Activated CD8-positive, alpha-beta memory T cell treated with anti-CD3 and anti-CD28 coated beads for 24 hours (primary cell): ENCODE measurements around the gene TNFRSF14.

Experiments
- DNase-seq: peaks from one replicate; pipeline ENCODE4 v3.0.0-alpha.2; 2020

TNFRSF14 gene

DNA sequence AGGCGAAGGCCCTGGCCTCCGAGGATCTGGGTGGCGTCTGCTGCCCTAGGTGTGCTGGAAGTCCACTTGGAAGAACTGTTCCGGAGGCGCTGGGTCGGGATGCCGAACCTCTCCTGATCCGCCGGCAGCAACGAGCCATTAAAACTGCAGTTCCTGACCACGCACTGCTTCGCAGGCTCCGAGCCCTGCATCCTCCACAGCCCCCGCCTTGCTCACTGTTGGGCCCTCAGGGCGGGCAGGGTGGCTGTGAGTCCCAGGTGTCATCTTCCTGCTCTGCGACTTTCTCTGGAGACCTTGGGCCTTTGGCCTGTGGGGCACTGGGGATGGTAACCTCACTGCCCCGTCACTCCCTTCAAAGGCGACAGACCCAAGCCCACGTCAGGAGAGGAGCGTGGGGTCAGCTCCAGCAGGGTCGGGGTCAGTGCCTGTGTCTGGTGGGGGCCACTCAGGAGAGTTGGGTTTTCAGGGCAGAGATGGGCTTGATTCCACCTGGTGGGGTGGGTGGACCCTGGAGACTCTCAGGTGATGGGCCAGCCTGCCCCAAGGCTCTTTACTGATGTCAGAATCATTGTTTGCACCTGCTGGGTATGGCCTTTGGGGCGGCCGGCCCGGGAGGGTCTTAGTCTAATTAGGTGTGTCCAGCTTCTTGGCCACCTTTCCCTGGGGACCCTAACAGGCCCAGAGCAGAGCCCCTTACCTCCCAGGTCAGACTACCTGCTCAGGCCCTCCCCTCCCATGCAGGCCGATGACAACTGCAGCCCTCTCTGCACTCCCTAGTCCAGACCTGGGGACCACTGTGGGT lies 33.5 kb downstream of the TNFRSF14 start:
- no peak for DNase-seq

DNA sequence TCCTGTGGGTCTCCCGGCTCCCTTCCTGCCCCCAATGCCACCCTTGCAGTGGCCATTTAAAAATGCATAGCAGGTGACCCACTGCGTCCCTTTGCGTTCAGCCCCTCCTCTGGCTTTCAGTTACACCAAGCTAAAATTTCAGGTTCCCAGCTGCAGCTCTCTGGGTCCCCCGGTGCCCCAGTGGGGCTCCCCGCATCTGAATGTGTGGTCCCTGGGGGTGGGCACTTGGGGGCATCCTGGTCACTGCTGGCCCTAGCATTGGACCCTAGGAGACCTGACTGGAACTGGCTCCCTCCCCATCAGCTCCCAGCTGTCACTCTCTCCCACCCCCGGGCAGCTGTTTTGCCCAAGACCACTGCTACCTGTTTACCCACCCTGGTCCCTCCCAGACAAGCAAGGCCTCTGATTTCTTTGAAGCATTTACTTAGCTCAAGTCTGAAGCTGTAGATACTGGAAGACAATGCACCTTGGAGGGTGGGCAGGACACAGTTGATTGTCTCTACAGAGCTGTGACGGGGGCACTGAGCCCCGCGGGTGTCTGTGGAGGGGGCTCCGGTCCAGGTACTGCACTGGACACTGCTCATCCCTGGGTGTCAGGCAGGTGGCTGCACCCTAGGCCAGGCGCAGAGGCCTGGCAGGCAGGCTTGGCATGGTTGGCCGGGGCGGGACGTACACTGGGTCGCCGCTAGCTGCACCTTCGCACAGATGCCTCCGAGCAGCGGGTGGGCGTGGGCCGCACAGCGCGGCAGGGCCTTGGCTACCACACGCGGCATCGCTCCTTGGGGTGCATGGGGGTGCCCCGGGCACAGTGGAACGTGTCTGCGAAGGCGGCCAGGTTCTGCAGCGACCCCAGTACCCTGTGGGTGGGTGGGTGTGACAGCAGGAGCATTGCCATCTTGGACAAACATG lies 34.3 kb downstream of the TNFRSF14 start:
- no peak for DNase-seq

DNA sequence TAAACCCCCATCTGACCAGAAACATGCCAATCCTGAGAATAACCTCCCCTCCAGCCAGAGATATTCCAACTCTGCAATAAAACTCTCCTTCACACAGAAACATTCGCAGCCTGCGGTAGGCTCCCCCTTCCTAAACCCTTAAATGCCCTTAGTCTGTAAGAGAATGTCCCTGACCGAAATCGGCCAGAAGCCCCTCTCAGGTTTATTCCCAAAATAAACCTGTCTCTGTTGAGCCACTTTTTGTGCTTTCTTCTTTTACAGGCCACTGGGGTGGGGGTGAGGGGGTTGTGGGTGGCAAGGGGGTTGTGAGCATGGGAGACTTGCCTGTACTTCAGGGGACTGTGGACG lies 35.0 kb downstream of the TNFRSF14 start:
- no peak for DNase-seq

DNA sequence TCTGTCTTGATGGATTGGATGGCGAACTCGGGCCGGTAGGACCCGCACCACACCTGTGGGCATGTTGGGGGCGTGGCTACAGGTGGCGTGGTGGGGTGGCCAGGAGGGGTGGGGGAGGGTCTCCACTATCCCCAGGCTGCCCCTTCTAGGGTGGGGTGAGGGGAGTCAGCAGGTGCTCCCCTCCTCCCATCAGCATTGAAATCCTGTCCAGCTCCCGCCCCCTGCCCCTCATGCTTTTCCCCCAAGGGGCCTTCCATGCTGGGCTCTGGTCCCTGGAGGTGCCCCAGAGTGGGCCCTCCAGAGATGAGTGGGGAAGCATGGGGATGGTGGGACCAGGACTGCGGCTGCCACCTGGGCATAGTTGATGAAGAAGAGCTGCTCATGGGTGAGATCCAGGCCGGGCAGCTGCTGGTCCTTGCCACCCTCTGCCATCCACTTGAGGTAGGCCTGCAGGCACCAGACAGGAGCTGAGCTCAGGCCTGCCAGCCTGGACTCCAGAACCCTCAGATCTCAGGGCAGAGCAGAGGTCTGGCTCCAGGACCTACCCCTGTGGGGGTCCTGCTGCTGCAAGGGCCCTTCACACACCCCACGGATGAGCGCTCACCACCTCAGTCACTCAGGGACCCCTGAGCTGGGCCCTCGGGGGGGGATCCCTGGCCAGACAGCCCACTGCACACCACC lies 35.5 kb downstream of the TNFRSF14 start:
- no peak for DNase-seq

DNA sequence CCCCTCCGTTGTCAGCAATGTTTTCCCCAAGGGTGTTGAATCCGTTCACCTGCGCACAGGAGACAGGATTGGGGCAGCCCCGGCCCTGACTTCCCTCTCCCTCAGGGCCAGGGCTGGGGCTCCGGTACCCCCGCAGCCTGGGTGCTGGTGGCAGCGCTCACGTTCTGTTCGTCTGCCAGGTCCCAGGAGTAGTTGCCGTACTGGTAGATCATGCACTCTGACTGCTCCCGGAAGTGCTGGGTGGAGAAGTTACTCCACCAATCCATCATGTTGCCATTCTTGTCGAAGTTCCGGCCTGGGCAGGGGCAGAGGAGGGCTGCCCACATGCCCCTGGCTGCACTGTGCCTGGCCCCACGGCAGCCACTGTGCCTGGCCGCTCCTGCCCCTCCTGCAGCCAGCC lies 36.5 kb downstream of the TNFRSF14 start:
- DNase-seq = no peak

DNA sequence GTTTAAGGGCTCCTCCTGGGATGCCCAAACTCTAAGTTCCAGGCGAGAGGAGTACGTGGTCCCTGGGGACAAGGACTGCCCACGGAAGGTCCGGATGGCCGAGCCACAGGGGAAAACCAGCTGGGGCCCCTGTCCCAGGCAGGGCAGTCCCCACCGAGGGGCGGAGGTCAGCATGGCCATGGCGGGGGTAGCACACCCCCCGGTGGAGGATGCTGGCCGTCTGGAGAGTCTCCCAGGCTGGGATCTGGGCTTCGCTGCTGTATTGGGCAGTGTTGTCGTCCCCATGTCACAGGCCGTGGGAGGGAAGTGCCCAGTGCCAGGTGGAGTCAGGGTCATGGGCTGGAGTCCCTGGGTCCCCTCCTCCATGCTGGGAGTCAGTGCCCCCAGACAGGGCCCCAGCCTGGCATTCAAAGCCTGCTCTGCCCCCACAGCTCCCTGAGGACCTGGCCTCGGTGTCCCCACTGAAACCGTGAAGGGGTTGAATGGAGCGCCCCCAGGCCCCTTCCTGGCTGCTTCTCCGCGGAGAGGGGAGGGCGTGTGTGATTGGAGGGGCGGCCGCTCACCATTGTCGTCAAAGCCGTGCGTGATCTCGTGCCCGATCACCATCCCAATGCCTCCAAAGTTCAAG lies 37.2 kb downstream of the TNFRSF14 start:
- no peak for DNase-seq

DNA sequence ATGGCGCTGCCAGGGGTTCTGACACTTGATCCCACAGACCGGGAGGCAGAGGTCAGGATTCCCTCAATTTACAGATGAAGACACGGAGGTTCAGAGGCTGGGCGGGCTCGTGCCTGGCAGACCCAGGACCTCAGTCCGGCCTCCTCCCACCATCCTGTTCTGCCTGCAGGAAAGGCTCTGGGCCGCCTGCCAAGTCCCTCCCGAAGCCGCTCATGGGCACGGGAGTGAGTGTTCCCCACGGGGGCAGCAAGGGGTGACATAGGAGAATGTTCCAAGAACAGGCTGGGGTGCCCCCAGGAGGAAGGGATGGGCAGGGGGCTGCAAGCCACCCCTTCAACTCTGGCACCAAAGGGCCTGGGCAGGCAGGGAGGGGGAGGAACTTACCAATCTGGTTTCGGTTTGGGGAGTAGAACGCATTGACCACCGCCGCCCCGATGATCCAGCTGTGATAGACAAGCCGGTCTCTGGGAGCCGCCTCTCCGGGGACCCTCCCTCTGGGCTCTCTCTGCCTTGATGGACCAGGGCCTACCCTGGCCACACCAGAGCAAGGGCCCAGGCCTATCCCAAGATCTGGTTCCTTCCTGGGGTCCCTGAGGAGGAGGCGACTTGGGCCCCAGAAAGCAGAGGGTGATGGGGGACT lies 38.0 kb downstream of the TNFRSF14 start:
- DNase-seq = no peak

DNA sequence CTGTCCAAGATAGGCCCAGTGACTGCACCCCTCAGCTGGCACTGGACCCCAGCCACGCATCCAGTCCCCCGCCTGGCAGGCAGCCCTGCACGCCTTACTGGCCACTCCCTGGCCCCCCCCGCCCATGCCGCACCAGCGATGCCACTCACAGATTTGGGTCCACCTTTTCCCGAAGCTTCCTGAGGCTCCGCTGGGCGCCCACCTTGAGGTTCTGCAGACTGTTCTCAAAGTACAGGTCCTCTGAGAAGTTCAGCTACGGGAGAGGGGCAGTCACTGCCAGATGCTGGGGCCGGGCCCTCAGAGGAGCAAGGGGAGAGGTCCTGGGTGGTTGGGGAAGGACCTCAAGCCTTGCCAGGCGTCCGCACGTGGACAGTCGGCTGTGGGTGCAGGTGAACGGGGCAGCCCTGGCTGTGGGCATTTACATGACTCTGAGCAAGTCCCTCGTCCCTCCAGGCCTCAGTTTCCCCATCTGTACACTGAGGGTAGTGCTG lies 38.5 kb downstream of the TNFRSF14 start:
- no peak for DNase-seq

DNA sequence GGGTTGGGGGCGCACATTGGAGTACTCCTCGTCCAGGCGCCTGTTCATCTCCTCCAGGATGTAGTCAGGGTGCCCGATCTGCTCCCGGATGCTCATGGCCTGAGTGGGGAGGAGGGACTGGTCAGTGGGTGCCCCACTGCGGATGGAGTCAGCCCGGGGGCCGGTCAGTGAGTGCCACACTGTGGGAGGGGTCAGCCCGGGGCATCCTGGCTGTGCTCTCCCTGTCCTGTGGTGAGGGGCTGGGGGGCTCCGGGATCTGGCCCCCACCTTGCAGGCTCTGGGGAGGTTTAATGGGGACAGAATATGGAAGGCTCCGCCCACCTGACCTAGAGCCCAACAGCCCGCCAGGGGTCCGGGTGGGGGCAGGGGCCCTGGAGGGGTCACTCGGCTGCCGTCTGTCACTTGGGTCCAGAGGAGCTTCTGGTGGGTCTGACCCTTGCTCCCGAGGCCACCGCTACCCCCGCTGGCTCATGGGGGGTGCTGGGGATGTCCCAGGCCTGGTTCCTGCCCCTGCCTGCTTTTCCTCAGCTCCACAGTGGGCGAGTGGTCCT lies 39.2 kb downstream of the TNFRSF14 start:
- DNase-seq = no peak

DNA sequence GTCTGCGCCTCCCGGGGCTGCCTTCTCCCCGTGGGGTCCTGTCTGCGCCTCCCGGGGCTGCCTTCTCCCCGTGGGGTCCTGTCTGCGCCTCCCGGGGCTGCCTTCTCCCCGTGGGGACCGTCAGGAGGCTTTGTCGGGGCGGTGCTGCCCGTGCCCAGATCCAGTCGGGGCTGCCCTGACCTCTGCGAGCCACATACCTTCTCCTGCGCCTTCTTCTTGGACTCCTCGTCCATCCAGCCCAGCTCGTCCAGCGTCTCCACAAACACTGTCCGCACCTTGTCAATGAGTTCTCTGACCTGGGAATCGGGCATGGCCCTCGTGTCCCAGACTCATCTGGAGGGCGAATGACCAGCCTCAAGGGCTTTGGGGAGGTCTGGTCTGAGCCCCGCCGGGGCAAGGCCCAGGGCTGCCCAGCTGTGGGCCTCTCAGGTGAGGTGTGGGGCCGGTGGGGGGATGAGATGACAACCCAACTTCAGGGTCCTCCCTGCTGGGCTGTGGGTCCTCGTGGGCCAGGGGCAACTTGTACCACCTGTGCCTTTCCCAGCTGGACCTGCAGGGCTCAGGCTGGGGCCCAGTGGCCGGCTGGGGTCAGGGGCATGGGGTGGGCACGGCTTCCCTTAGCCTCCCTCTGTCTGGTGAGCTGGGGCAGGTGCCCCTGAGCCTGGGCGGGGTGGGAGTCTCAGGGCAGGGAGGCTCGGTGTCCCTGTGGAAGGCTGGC lies 39.8 kb downstream of the TNFRSF14 start:
- no peak for DNase-seq

DNA sequence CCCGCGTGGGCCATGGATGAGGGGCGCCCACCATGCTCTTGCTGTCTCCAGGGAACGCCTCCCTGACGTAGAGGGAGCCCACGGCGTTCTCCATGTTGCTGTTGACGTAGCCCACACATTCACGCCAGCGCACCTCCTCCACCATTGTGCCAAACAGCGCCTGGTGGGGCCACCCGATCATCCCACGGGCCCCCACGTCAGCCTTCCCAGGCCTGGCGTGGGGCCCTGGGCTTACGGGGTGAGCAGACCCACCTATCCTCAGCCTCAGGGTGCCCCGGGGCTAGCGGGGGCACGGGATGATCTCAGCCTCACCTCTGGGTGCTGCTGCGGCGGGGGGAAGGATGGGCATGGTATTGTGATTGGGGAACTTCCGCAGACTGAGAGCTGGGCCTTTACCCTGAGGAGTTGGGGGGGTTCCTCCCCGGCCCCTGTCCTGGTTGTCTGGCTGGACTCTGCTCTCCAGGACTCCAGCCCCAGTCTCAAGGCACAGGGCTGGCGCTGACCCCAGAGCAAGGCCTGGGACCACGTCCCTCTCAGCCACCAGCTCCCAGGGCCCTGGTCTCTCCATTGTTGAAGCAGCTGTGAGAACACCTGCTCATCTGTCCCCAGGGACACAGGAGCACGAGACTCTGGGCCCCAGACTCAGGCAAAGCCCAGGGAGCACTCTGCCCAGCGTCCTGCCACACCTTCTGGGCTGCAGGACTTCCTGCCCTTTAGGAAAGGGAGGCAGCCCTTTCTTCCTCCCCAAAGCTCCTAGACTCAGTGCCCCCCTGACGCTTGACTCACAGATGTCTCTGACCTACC lies 40.6 kb downstream of the TNFRSF14 start:
- DNase-seq = no peak

DNA sequence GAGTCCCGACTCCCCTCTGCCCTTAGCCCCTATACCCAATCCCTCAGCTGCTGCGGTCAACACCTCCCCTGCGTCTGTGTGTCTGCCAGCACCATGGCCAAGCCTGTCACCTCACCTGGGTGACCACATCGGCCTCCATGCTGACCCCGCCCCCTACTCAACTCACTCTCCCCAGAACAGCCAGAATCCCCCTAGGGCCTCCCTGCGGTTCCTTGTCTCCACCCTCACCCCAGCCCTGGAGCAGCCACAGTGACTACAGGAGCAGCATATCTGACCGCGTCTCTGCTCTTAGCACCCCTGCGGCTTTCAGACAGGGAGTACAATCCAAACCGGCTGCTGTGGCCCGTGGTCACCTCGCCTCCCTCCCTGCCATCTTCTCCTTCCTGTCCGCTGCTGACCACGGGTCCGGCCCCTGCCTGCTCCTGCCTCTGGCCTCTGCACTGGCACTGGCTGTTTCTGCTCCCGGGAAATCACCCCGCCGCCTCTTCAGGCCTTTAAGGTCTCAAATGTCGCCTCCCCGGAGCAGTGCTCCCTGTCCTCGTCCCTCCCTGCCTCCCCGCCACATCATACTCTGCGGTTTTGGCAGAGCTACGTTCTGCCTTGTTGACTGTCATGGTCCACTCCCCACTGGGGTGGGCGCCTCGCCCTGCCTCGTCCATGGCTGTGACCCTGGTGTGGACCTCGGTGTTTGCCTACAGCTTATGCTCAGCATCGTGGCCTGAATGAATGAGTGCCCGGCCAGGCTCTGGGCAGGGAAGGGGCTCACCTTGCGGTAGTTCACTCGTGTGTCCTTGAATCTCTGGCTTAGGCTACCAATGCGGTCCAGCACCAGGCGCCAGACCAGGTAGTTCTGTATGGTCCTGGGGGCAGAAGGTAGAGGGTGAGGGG lies 41.5 kb downstream of the TNFRSF14 start:
- DNase-seq = no peak

DNA sequence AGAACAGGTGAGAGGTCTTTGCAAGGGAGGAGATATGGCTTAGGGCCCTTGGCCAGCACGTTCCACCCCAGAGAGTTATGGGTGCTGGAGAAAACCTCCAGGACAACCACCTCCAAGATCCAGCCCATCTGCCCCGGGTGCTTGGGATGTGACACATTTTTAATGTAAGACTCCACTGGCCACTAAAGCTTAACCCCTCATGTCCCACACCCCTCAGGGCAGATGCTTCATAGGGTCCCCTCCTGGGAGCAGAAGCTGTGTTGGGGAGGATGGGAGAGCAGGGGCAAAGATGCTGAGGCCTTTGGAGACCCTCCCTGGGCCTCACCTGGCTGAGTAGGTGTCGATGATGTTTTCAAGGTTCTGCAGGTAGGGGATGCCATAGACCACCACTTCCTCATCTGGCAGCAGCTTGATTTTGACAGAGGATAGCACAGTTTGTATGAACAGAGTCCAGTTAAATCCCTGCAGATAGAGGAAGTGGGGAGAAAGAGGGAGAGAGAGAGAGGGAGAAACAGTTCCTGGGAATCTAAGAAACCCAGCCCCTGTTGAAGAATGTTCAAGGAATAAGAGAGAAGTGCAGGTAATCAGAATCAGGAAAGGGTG lies 42.3 kb downstream of the TNFRSF14 start:
- no peak for DNase-seq

DNA sequence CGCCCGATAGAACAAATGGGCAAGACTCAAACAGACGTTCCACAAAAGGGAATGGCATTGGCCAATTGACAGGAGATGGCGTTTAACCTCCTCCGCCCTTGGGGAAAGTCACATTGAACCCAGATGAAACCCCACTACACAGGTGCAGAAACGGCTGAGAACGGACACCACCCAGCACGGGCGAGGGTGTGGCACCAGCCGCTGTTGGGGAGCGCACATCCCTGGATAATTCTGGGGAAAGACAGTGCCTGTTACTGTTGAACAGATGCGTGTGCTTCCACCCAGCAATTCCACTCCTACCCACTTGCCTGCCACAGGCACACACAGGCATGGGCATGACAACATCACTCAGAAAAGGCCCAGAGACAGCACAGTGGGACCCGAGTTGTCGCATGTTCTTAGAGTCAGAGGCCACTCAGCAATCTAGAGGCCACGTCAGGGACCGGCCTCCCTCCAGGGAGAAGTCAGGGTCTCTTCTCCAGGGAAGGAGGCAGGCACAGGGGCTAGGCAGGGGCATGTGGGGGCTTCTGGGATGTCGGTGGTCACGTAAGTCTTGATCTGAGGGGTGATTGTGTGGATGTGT lies 45.6 kb downstream of the TNFRSF14 start:
- DNase-seq = no peak

DNA sequence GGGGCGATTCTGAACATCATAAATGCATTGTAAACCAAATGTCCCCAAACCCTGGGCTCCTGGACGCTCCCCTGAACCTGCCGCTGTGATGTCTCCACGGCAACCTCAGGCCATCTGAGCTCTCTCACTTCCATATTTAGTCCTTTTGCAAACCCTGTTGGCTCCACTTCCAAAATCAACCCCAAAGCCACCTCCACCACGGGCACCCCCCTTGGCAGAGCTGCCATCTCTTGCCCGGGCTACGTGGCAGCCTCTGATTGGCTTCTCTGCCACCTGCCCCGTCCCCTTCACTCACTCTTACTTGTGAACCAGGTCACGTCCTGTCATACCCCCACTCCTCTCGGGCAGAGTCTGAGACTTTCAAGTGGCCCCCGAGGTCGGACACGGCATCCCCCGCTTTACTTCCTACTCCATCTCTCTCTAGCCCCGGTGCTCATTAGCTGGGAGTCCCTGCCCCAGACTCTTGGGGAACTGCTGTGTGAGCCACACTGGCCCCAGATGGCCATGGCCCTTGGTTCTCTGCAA lies 46.2 kb downstream of the TNFRSF14 start:
- DNase-seq = no peak

DNA sequence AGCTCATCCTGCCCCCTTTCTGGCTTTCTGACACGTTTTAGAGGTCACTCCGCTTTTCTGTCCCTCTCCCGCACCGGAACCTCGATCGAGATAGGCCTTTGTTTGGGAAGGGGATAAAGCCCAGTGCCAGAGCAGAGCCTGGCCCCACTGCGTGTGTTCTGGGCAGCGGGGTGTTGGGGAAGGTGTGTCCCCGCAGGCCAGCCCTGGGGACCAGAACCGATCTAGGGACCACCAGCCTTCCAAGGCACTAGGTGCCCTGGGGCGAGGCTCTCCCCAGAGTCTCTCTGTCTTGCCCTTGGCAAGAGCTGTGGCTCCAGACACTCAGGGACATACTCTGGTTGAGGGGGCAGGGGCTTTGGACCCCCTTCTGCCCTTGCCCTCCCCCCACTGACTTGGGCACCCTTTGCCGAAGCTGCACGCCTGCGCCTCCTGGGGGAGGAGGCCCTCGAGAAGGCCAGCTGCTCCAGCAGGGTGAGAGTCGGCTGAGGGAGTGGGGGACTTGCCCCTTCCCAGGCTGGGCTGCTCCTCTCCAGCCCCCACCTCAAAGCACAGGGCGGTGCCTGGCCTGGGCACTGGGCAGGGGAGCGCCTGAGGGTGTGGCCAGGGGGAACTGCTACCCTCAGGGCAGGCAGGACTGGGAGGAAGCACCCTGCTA lies 46.8 kb downstream of the TNFRSF14 start:
- no peak for DNase-seq

DNA sequence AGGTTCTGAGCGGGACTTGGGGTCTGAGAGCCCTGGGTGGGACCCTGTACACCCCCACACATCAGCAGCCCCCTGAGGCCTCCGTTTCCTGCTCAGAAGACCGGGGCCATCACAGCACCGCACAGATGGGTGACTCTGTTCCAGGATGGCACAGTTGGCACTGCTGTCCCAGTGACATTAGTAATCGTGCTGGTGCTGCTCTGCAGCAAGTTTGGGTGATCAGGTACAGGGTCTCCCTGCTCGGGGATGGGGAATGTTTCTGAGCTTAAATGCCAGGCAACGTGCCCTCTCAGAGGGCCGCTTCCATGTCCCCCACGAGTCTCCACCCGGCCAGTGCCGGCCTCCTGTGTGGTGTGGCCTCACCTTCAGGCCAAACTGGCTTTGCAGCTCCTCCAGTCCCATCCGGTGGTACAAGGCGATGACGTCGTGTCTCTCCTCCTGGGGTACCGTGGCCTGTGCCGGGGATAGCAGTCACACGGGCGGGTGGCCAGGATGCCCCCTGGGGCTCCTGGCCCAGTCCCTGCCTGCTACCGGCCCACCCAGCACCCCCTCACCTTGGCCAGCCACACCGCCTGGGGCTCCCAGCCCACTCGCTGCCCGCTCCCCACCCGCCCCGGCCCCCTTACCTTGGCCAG lies 47.5 kb downstream of the TNFRSF14 start:
- DNase-seq = no peak
